Measurements from ENCODE around the gene NKAIN2.

The NKAIN2 gene

DNA sequence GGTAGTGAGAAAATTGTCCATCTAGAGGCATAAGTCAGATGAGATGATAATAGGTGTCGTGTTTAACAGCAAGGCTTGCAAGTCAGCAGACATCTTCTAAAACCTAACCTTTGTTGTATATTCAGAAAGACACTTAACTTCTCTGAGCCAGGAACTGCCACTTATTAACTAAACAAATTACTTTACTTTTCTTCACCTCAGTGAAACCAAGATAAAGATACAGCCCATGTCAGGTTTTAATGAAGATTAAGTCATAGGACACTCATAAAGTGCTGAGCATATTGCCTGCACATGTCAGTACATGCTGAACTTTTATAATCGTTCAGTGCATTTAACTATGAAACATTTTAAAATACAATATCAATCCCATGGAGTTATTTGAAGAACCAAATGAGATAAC is 286.8 kb downstream of the NKAIN2 start (continued):
- TF ChIP-seq, protein P1, sequence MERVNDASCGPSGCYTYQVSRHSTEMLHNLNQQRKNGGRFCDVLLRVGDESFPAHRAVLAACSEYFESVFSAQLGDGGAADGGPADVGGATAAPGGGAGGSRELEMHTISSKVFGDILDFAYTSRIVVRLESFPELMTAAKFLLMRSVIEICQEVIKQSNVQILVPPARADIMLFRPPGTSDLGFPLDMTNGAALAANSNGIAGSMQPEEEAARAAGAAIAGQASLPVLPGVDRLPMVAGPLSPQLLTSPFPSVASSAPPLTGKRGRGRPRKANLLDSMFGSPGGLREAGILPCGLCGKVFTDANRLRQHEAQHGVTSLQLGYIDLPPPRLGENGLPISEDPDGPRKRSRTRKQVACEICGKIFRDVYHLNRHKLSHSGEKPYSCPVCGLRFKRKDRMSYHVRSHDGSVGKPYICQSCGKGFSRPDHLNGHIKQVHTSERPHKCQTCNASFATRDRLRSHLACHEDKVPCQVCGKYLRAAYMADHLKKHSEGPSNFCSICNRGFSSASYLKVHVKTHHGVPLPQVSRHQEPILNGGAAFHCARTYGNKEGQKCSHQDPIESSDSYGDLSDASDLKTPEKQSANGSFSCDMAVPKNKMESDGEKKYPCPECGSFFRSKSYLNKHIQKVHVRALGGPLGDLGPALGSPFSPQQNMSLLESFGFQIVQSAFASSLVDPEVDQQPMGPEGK (tag by site-specific recombination; IDR thresholded peaks at IDR 0.05), result 0 out of 2 replicates have a peak, but pooled peaks have one; percentile 18
- TF ChIP-seq ZNF549 (tag by site-specific recombination; IDR thresholded peaks at IDR 0.05) (no peak), ZNF664 (tag by site-specific recombination; IDR thresholded peaks at IDR 0.05) (0 out of 2 replicates have a peak, but pooled peaks have one; percentile 45), ZSCAN23 (tag by site-specific recombination; IDR thresholded peaks at IDR 0.05) (peak; percentile 84; the same call in 1 of the 2 replicates), ZNF658 (tag by site-specific recombination; IDR thresholded peaks at IDR 0.05) (no peak), ZNF785 (tag by site-specific recombination; IDR thresholded peaks at IDR 0.05) (no peak), ZNF114 (tag by site-specific recombination; IDR thresholded peaks at IDR 0.05) (no peak), ZNF610 (tag by site-specific recombination; IDR thresholded peaks at IDR 0.05; ENCODE audit: borderline replicate concordance) (0 out of 2 replicates have a peak, but pooled peaks have one; percentile 35), YY1 (tag by site-specific recombination; IDR thresholded peaks at IDR 0.05) (peak; percentile 20; the same call in 1 of the 2 replicates), IKZF3 (tag by site-specific recombination; IDR thresholded peaks at IDR 0.05) (peak; percentile 86), ZNF133 (tag by site-specific recombination; IDR thresholded peaks at IDR 0.05) (no peak), ZNF433 (tag by site-specific recombination; IDR thresholded peaks at IDR 0.05; ENCODE audit: low read depth) (no peak), MZF1 (tag by site-specific recombination; IDR thresholded peaks at IDR 0.05; ENCODE audit: borderline replicate concordance) (peak; percentile 49; the same call in 1 of the 2 replicates), ZNF629 (tag by site-specific recombination; IDR thresholded peaks at IDR 0.05) (peak; percentile 69), ZNF394 (tag by site-specific recombination; IDR thresholded peaks at IDR 0.05; ENCODE audit: borderline replicate concordance) (peak; percentile 44; the same call in 1 of the 2 replicates), OSR2 (tag by site-specific recombination; IDR thresholded peaks at IDR 0.05) (peak; percentile 92), TCF7L2 (IDR thresholded peaks at IDR 0.05; ENCODE audit: borderline replicate concordance, low read depth, low read length) (peak; percentile 58; the same call in 1 of the 2 replicates), SCRT2 (tag by site-specific recombination; IDR thresholded peaks at IDR 0.05) (no peak), ZBTB8A (tag by site-specific recombination; IDR thresholded peaks at IDR 0.05) (0 out of 2 replicates have a peak, but pooled peaks have one; percentile 30), ZNF843 (tag by site-specific recombination; IDR thresholded peaks at IDR 0.05) (peak; percentile 97), KLF10 (tag by site-specific recombination; IDR thresholded peaks at IDR 0.05) (peak; percentile 79; the same call in 1 of the 2 replicates), ZNF501 (tag by site-specific recombination; IDR thresholded peaks at IDR 0.05) (peak; percentile 28; the same call in 1 of the 2 replicates), ZNF350 (tag by site-specific recombination; IDR thresholded peaks at IDR 0.05) (0 out of 2 replicates have a peak, but pooled peaks have one; percentile 28)
- TF ChIP-seq, protein P2, sequence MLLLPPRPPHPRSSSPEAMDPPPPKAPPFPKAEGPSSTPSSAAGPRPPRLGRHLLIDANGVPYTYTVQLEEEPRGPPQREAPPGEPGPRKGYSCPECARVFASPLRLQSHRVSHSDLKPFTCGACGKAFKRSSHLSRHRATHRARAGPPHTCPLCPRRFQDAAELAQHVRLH (tag by site-specific recombination; IDR thresholded peaks at IDR 0.05), result 0 out of 2 replicates have a peak, but pooled peaks have one; percentile 45
- TF ChIP-seq, protein P3, sequence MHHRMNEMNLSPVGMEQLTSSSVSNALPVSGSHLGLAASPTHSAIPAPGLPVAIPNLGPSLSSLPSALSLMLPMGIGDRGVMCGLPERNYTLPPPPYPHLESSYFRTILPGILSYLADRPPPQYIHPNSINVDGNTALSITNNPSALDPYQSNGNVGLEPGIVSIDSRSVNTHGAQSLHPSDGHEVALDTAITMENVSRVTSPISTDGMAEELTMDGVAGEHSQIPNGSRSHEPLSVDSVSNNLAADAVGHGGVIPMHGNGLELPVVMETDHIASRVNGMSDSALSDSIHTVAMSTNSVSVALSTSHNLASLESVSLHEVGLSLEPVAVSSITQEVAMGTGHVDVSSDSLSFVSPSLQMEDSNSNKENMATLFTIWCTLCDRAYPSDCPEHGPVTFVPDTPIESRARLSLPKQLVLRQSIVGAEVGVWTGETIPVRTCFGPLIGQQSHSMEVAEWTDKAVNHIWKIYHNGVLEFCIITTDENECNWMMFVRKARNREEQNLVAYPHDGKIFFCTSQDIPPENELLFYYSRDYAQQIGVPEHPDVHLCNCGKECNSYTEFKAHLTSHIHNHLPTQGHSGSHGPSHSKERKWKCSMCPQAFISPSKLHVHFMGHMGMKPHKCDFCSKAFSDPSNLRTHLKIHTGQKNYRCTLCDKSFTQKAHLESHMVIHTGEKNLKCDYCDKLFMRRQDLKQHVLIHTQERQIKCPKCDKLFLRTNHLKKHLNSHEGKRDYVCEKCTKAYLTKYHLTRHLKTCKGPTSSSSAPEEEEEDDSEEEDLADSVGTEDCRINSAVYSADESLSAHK (tag by site-specific recombination; IDR thresholded peaks at IDR 0.05), result peak; percentile 69; the same call in 1 of the 2 replicates
- TF ChIP-seq, protein P4, sequence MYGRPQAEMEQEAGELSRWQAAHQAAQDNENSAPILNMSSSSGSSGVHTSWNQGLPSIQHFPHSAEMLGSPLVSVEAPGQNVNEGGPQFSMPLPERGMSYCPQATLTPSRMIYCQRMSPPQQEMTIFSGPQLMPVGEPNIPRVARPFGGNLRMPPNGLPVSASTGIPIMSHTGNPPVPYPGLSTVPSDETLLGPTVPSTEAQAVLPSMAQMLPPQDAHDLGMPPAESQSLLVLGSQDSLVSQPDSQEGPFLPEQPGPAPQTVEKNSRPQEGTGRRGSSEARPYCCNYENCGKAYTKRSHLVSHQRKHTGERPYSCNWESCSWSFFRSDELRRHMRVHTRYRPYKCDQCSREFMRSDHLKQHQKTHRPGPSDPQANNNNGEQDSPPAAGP (tag by site-specific recombination; IDR thresholded peaks at IDR 0.05), result no peak
- TF ChIP-seq, protein P5, sequence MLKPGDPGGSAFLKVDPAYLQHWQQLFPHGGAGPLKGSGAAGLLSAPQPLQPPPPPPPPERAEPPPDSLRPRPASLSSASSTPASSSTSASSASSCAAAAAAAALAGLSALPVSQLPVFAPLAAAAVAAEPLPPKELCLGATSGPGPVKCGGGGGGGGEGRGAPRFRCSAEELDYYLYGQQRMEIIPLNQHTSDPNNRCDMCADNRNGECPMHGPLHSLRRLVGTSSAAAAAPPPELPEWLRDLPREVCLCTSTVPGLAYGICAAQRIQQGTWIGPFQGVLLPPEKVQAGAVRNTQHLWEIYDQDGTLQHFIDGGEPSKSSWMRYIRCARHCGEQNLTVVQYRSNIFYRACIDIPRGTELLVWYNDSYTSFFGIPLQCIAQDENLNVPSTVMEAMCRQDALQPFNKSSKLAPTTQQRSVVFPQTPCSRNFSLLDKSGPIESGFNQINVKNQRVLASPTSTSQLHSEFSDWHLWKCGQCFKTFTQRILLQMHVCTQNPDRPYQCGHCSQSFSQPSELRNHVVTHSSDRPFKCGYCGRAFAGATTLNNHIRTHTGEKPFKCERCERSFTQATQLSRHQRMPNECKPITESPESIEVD (tag by site-specific recombination; IDR thresholded peaks at IDR 0.05), result peak; percentile 92
- TF ChIP-seq, protein P6, sequence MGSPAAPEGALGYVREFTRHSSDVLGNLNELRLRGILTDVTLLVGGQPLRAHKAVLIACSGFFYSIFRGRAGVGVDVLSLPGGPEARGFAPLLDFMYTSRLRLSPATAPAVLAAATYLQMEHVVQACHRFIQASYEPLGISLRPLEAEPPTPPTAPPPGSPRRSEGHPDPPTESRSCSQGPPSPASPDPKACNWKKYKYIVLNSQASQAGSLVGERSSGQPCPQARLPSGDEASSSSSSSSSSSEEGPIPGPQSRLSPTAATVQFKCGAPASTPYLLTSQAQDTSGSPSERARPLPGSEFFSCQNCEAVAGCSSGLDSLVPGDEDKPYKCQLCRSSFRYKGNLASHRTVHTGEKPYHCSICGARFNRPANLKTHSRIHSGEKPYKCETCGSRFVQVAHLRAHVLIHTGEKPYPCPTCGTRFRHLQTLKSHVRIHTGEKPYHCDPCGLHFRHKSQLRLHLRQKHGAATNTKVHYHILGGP (tag by site-specific recombination; IDR thresholded peaks at IDR 0.05), result peak; percentile 72
- TF ChIP-seq, protein P7, sequence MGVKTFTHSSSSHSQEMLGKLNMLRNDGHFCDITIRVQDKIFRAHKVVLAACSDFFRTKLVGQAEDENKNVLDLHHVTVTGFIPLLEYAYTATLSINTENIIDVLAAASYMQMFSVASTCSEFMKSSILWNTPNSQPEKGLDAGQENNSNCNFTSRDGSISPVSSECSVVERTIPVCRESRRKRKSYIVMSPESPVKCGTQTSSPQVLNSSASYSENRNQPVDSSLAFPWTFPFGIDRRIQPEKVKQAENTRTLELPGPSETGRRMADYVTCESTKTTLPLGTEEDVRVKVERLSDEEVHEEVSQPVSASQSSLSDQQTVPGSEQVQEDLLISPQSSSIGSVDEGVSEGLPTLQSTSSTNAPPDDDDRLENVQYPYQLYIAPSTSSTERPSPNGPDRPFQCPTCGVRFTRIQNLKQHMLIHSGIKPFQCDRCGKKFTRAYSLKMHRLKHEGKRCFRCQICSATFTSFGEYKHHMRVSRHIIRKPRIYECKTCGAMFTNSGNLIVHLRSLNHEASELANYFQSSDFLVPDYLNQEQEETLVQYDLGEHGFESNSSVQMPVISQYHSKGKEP (tag by site-specific recombination; IDR thresholded peaks at IDR 0.05), result peak; percentile 94
